ENCODE results near the gene TM7SF2.

DNA sequence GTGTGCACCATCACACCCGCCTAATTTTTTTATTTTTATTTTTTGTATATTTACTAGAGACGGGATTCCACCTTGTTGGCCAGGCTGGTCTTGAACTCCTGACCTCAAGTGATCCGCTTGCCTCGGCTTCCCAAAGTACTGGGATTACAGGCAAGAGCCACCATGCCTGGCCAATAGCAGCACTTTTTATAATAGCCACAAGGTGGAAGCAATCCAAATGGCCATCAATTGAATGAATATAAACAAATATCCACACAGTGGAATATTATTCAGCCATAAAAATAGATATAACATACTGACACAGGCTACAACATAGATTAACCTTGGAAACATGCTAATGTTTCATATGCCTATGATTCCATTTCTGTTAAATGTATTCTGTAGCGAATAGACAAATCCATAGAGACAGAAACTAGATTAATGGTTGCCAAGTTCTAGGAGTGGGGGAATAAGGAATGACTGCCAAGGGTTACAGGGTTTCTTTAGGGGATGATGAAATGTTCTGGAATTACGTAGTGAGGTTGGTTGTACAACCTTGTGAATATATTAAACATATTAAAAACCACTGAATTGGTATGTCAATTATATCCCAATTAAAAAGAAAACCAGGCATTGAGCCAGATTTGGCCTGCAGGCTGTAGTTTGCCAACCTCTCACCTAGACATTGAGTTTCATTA is 10.9 kb upstream of the TM7SF2 start:
- TF ChIP-seq EZH2 (IDR thresholded peaks at IDR 0.05; ENCODE audit: low read depth), result no peak
- TF ChIP-seq, protein P1, sequence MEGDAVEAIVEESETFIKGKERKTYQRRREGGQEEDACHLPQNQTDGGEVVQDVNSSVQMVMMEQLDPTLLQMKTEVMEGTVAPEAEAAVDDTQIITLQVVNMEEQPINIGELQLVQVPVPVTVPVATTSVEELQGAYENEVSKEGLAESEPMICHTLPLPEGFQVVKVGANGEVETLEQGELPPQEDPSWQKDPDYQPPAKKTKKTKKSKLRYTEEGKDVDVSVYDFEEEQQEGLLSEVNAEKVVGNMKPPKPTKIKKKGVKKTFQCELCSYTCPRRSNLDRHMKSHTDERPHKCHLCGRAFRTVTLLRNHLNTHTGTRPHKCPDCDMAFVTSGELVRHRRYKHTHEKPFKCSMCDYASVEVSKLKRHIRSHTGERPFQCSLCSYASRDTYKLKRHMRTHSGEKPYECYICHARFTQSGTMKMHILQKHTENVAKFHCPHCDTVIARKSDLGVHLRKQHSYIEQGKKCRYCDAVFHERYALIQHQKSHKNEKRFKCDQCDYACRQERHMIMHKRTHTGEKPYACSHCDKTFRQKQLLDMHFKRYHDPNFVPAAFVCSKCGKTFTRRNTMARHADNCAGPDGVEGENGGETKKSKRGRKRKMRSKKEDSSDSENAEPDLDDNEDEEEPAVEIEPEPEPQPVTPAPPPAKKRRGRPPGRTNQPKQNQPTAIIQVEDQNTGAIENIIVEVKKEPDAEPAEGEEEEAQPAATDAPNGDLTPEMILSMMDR (conservative IDR thresholded peaks at IDR 0.05), result peak; percentile 50
